ENCODE measurements around the gene MUCL3. TPM values are rescaled to one million over a fixed set of nuclear protein-coding genes. Genes with fewer than 3 reads are reported as not detected.
"Not testable (repeated sequence)": the region's sequence is repeated elsewhere in the genome, so short reads cannot be mapped to it uniquely, and the experiment has no call there.

MUCL3 gene
- total RNA-seq, 4 donors from 2014 or later = 0.18 TPM; not detected in 3

- Histone ChIP-seq H3K27ac (no peak overlapping the region), H3K9me3 (no peaks in the 10 kb centered on the region), H3K36me3 (no peaks in the 10 kb centered on the region), H3K4me1 (no peaks in the 10 kb centered on the region), H3K4me3 (no peak overlapping the region), H3K27me3 (no peaks in the 10 kb centered on the region)
- no peak for TF ChIP-seq POLR2A (IDR thresholded peaks at IDR 0.05)
- TF ChIP-seq, protein P1, sequence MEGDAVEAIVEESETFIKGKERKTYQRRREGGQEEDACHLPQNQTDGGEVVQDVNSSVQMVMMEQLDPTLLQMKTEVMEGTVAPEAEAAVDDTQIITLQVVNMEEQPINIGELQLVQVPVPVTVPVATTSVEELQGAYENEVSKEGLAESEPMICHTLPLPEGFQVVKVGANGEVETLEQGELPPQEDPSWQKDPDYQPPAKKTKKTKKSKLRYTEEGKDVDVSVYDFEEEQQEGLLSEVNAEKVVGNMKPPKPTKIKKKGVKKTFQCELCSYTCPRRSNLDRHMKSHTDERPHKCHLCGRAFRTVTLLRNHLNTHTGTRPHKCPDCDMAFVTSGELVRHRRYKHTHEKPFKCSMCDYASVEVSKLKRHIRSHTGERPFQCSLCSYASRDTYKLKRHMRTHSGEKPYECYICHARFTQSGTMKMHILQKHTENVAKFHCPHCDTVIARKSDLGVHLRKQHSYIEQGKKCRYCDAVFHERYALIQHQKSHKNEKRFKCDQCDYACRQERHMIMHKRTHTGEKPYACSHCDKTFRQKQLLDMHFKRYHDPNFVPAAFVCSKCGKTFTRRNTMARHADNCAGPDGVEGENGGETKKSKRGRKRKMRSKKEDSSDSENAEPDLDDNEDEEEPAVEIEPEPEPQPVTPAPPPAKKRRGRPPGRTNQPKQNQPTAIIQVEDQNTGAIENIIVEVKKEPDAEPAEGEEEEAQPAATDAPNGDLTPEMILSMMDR (IDR thresholded peaks at IDR 0.05) = no peak
- DNase-seq = no peak
Observed at GRCh38 chr6:30991891-30992290, 51.1 kb downstream of the MUCL3 start.

DNA sequence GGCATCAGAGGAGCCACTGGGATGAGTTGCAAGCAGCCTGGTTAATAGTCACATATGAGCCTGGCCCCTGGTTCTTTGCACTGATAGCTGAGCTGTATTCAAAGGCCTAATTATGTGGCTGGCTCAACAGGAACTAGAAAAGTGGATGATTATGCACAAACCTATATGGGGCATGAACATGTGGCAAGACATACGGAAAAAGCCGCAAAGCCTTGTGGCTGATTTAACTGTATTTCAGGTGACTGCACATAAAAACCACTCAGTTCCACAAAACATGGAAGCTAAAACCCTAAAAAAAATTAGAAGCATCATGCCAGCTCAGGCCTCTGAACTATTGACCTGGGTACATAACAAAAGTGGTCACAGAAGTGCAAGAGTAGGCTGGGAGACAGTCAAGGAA lies 56.5 kb downstream of the MUCL3 start:
- TF ChIP-seq, protein P1 (IDR thresholded peaks at IDR 0.05) = no peak
- no peak for TF ChIP-seq POLR2A (IDR thresholded peaks at IDR 0.05)
- Histone ChIP-seq H3K4me1 (no peaks in the 10 kb centered on the region), H3K9me3 (no peaks in the 10 kb centered on the region), H3K27ac (no peak overlapping the region), H3K27me3 (no peaks in the 10 kb centered on the region), H3K4me3 (no peak overlapping the region), H3K36me3 (no peaks in the 10 kb centered on the region)
- no peak for DNase-seq

DNA sequence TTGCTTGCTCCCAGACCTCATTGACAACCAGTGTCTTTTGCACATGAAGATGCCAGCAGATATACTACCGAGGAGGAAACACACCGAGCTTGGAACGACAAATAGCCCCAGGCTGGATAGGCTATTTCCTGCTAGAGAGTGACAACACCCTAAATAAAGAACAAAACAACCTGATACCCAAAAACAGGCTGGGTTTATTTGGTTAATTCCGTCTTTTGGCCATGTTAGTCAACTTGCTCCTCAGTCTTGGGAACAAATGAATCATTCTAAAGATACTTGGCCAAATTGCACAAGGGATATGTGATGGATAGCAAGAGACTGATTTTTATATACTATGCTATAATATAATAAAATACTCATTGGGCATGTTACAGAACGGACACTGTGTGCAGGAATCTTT lies 58.0 kb downstream of the MUCL3 start:
- no peaks in the 10 kb centered on the region for H3K27me3 ChIP-seq
- no peaks in the 10 kb centered on the region for H3K9me3 ChIP-seq
- TF ChIP-seq, protein P1 (IDR thresholded peaks at IDR 0.05) = no peak
- no peak for TF ChIP-seq POLR2A (IDR thresholded peaks at IDR 0.05)
- no peak for DNase-seq
- H3K36me3 ChIP-seq = no peaks in the 10 kb centered on the region
- no peak overlapping the region for H3K27ac ChIP-seq
- H3K4me1 ChIP-seq = no peaks in the 10 kb centered on the region
- no peak overlapping the region for H3K4me3 ChIP-seq

DNA sequence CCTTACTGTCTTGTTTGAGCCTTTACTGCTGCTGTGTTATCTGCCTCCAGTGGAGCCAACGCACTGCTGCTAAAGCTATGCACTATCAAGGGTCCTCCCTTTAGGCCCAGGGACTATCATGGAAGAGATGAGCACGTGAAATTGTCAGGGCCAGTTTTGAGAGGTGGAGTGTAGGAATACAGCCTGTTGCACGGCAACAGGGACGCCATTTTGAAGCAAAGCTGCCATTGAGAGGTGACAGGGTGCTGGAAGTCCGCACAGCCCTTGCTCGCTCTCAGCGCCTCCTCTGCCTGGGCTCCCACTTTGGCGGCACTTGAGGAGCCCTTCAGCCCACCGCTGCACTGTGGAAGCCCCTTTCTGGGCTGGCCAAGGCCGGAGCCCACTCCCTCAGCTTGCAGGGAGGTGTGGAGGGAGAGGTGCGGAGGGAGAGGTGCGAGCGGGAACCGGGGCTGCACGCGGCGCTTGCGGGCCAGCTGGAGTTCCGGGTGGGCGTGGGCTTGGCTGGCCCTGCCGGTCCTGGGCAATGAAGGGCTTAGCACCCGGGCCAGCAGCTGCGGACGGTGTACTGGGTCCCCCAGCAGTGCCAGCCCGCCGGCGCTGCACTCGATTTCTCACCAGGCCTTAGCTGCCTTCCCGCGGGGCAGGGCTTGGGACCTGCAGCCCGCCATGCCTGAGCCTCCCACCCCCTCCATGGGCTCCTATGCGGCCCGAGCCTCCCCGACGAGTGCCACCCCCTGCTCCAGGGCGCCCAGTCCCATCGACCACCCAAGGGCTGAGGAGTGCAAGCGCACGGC lies 59.5 kb downstream of the MUCL3 start:
- not testable (repeated sequence) for H3K4me1 ChIP-seq, H3K27me3 ChIP-seq, H3K36me3 ChIP-seq, H3K9me3 ChIP-seq, DNase-seq, H3K4me3 ChIP-seq, H3K27ac ChIP-seq

DNA sequence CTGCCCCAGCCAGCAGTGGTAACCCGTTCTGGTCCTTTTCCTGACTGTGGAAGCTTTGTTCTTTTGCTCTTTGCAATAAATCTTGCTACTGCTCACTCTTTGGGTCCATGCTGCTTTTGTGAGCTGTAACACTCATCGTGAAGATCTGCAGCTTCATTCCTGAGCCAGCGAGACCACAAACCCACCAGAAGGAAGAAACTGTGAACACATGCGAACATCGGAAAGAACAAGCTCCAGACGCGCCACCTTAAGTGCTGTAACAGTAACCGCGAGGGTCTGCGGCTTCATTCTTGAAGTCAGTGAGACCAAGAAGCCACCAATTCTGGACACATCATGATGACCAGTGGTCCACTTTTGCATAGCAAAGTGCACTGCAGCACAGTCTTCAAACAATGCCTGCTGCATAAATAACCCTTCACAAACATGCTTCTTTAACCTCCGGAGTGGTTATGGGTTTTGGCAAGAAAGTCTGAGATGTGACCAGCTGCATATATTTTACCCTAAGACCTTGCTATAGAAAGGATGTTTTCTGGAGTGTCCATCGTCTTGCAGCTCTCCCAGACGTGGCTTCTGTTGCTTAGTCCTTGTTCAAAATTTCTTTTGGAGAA lies 60.6 kb downstream of the MUCL3 start:
- DNase-seq = no peak
- Histone ChIP-seq H3K4me1 (no peaks in the 10 kb centered on the region), H3K27me3 (no peaks in the 10 kb centered on the region), H3K4me3 (no peak overlapping the region), H3K27ac (no peak overlapping the region), H3K9me3 (no peaks in the 10 kb centered on the region), H3K36me3 (no peaks in the 10 kb centered on the region)
- no peak for TF ChIP-seq POLR2A (IDR thresholded peaks at IDR 0.05)
- TF ChIP-seq, protein P1 (IDR thresholded peaks at IDR 0.05) = no peak

- Histone ChIP-seq H3K4me3 (no peak overlapping the region), H3K27ac (no peak overlapping the region), H3K27me3 (no peaks in the 10 kb centered on the region), H3K4me1 (no peaks in the 10 kb centered on the region), H3K36me3 (no peaks in the 10 kb centered on the region), H3K9me3 (no peaks in the 10 kb centered on the region)
- TF ChIP-seq, protein P1 (IDR thresholded peaks at IDR 0.05) = no peak
- no peak for TF ChIP-seq POLR2A (IDR thresholded peaks at IDR 0.05)
- DNase-seq = no peak
Observed at GRCh38 chr6:31002471-31002870, 61.7 kb downstream of the MUCL3 start.
